Measurements from ENCODE around the gene CD200R1.
A peak's percentile ranks its signal among the peaks of the same experiment; 100 is the strongest.

CD200R1 gene, protein sequence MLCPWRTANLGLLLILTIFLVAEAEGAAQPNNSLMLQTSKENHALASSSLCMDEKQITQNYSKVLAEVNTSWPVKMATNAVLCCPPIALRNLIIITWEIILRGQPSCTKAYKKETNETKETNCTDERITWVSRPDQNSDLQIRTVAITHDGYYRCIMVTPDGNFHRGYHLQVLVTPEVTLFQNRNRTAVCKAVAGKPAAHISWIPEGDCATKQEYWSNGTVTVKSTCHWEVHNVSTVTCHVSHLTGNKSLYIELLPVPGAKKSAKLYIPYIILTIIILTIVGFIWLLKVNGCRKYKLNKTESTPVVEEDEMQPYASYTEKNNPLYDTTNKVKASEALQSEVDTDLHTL

DNA sequence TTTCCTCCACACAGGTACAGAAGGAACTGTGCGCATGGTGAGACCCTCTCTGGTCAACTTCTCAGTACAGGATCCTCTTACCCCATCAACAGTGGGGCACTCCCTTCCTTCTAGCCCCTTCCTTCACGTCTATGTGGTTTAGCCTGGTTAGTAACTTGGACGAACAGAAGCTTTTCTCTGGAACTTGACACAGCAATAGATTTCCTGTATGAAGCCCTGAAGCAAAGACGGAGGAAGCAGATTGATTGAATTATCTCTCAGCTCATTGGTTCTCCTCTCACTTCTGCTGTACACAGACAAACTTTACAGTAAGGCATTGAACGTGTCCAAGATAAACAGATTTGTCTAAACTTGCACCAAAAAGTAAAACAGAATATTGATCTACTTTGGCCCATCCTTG lies at the start of gene CD200R1:
Gene CD200R1 (minus strand): TSS at position 210 of the 400 bp plus-strand sequence. CDS start 246 bp downstream, outside the sequence.
- no peaks in the 10 kb centered on the region for H3K4me1 ChIP-seq (ENCODE audit: insufficient read depth, low read length)
- H3K9ac ChIP-seq (ENCODE audit: low read depth, low read length) = no peak within 1 kb of the TSS
- no peaks in the 10 kb centered on the region for H3K9me3 ChIP-seq (ENCODE audit: control insufficient read depth, insufficient read depth, low read length)
- H3K36me3 ChIP-seq (ENCODE audit: insufficient read depth, low read length) = no peaks in the 10 kb centered on the region

DNA sequence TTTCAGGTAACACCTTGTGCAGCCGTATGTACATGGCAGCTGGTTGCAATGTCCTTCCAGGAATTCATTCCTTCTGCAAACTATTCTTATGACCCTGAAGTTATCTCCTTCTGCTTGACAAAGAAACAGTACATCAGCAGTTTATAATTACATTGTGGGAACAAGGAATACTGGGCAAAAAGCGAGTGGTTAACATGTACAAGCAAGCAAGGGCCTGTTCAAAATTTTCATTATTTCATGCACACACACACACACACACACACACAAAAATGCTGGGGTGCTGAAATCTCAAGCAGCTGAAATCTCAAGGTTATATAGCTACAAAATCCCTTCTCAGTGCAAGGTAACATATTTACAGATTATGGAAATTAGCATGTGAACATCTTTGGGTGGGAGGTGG lies 46.6 kb upstream of the CD200R1 start:
- H3K9me3 ChIP-seq (ENCODE audit: control insufficient read depth, insufficient read depth, low read length) = no peaks in the 10 kb centered on the region
- H3K4me1 ChIP-seq (ENCODE audit: insufficient read depth, low read length) = peaks cover 13% of the 10 kb centered on the region; the same call in 1 of the 2 replicates
- no peak overlapping the region for H3K9ac ChIP-seq (ENCODE audit: low read depth, low read length)
- H3K36me3 ChIP-seq (ENCODE audit: insufficient read depth, low read length) = 0 out of 2 replicates have a peak, but pooled peaks cover 3% of the 10 kb centered on the region

DNA sequence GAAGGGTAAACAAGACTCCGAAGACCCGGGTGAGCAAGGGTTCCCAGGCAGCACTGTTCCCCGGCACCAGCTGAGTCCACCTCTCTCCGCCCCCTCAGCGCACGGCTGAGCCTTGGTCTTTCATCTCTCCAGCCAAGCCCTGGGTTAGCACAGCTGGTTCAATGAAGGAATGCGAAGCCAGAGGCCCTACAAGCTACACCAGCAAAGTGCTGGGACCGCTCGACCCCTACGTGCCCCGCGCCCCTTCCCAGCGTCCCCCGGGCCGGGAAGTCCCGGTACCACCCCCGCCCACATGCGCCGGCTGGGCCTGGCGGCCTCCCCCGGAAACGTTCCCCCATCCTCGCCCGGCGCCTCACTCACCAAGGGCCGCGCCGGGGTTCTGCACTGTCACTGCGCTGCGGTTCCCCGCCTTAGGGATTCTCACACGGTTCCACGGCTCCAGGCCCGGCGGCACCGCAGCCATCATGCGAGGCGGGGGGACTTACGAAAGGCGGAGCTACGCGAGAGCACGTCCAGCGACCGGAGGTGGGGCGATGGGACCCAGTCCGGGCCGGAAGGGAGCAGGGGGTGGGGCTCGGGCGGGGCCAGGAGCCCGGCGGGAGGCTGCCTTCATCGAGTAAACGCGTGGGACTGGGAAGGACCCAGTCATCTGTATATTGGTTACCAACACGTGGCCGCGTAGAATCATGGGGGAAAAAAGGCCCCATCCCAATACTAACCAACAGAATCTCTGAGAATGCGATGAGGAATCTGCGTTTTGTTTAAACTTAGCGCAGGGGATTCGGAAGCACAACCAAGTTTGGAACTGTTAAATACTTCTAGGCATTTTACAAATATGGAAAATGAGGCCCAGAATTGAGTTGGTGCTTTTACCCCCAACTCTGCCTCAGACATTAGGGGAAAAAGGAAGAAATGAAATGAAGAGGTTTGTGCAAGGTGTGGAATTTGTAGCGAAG lies 44.6 kb upstream of the CD200R1 start:
- no peaks in the 10 kb centered on the region for H3K9me3 ChIP-seq (ENCODE audit: control insufficient read depth, insufficient read depth, low read length)
- peaks cover 11% of the 10 kb centered on the region for H3K36me3 ChIP-seq (ENCODE audit: insufficient read depth, low read length)
- H3K9ac ChIP-seq (ENCODE audit: low read depth, low read length) = peak overlapping the region; percentile 99
- H3K4me1 ChIP-seq (ENCODE audit: insufficient read depth, low read length) = peaks cover 13% of the 10 kb centered on the region; the same call in 1 of the 2 replicates

DNA sequence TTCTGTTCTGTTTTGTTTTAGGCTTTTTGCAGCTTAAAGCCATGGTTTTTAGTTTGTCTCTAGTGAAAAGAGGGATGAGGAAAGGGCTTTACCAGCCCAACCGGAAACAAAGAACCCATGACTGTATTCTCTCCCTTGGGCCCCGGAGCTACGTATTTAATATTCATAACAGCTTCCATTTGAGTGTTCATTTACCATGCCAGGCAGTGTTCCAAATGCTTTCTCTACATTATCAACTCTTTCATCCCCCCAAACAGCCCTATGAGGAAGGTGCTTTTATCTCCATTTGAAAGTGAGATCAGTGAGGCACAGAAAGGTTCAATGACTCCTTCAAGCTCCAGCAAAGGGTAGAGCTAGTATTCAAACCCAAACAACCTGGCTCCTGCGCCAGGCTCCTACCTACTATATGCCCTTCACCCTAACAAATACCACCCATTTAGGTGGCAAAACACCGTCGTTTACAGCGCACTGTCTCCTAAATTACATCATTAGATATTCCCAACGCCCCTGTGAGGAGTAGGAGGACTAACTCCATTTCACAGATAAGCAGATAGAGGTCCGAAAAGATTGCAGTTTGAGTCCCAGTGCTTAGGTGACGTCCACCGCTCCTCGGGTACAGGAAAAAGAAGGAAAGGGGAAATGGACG lies 43.8 kb upstream of the CD200R1 start:
- no peaks in the 10 kb centered on the region for H3K9me3 ChIP-seq (ENCODE audit: control insufficient read depth, insufficient read depth, low read length)
- peaks cover 13% of the 10 kb centered on the region; the same call in 1 of the 2 replicates for H3K4me1 ChIP-seq (ENCODE audit: insufficient read depth, low read length)
- peaks cover 11% of the 10 kb centered on the region for H3K36me3 ChIP-seq (ENCODE audit: insufficient read depth, low read length)
- peak overlapping the region; percentile 99 for H3K9ac ChIP-seq (ENCODE audit: low read depth, low read length)

DNA sequence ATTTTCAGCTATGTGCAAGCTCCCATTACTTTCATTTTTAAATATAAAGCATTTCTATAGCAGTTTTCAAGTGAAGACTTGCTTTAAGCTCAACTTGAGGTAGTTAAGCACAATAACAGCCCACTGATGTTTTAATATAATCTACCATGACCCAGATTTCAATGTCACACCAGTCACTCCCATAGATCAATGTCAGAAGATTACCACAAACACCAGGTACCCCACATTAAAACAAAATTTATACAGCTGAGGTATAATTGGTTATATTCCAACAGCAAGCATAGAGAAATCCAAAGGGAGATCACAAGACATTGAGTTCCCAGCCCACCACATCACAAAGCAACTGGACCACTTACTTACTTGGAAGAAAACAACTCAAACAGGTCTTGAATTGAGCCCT lies 38.7 kb upstream of the CD200R1 start:
- Histone ChIP-seq H3K4me1 (ENCODE audit: insufficient read depth, low read length) (peaks cover 9% of the 10 kb centered on the region; the same call in 1 of the 2 replicates), H3K9ac (ENCODE audit: low read depth, low read length) (no peak overlapping the region), H3K9me3 (ENCODE audit: control insufficient read depth, insufficient read depth, low read length) (no peaks in the 10 kb centered on the region), H3K36me3 (ENCODE audit: insufficient read depth, low read length) (peaks cover 18% of the 10 kb centered on the region)

DNA sequence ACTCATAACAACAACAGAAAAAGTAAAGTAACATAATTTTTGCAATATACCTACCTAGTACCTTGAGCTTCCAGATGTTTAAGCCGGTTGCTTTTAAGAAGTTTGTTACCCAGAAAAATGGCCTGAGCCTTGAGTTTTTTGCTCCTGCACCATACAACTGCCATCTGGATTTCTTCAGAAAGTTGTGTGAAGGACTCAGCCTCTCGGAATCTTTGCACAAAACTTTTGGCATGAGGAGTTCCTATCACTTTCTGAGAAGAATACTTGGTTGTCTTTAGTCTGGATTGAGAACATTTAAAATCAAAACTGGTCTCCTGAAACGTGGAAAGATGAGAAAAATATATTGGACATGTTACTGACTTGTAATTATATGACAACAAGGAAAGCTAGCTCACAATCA lies 33.2 kb upstream of the CD200R1 start:
- Histone ChIP-seq H3K4me1 (ENCODE audit: insufficient read depth, low read length) (no peaks in the 10 kb centered on the region), H3K36me3 (ENCODE audit: insufficient read depth, low read length) (peaks cover 21% of the 10 kb centered on the region), H3K9me3 (ENCODE audit: control insufficient read depth, insufficient read depth, low read length) (no peaks in the 10 kb centered on the region), H3K9ac (ENCODE audit: low read depth, low read length) (no peak overlapping the region)

DNA sequence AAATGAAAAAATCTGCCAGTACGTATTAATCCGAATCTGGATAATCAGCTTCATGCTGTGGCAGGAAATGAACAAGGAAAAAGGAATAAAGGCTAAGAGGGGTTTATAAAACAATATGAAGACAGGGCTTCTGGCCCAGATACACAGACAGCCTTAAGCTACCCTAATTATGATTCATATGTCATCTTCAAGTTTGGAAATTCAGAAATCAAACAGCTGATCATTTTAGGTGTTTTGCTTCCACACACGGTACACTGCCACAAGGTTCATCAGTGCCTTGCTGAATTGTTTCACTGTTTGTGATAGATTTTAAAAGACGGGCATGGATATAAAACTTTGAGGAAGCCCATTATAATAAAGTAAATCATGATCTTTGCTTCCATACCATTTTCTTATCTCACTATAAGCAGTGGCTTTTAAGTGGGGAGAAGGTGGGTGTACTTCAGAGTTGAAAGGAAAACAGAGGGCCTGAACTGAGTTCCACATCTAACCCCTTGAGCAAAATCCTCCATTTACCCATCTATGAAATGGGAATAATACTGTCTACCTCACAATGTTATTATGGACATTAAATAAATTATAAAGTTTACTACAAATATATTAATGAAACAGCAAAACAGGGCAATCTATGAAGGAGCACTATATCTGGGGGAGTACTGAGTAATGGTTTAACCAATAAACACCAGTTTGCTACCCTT lies 31.6 kb upstream of the CD200R1 start:
- no peak overlapping the region for H3K9ac ChIP-seq (ENCODE audit: low read depth, low read length)
- H3K36me3 ChIP-seq (ENCODE audit: insufficient read depth, low read length) = peaks cover 25% of the 10 kb centered on the region
- H3K4me1 ChIP-seq (ENCODE audit: insufficient read depth, low read length) = no peaks in the 10 kb centered on the region; the same call in 1 of the 2 replicates
- no peaks in the 10 kb centered on the region for H3K9me3 ChIP-seq (ENCODE audit: control insufficient read depth, insufficient read depth, low read length)

DNA sequence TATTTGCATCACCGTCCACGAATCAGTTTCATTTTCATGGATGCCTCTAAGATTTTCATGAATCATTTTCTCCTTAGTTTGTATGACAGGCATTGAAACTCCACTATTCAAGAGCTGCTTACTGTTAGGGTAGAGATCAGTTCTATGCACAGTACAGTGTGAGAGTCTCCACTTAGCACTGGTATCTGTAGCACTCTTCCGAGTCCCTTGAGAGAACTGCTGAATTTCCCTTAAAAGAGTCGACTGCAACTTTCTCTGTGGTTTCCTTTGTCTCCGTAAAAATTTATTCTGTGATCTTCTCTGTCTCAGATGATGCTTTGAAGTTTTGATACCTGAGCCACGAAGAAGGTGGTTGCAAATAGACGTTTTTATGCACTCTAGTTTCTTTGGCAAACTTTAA lies 30.7 kb upstream of the CD200R1 start:
- H3K36me3 ChIP-seq (ENCODE audit: insufficient read depth, low read length) = peaks cover 25% of the 10 kb centered on the region
- H3K4me1 ChIP-seq (ENCODE audit: insufficient read depth, low read length) = no peaks in the 10 kb centered on the region; the same call in 1 of the 2 replicates
- no peak overlapping the region for H3K9ac ChIP-seq (ENCODE audit: low read depth, low read length)
- H3K9me3 ChIP-seq (ENCODE audit: control insufficient read depth, insufficient read depth, low read length) = no peaks in the 10 kb centered on the region

DNA sequence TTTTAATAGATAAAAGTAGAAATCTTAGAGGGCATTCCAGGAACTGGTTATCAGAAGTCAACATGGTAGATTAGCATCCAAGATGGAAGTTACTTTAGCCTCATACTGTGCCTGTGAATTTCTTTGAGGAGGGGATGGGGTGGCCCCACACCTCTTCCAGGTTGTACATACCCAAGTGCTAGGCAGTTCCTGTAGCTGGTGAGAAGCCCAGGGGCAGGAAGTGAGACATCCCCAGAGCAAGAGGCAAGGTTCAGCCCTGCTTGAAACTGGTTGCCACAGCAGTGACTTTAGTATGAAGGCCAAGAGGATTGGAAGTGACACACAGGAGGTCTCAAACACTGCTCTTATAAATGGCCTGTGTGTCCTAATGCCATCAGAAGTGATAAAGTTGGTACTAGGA lies 27.8 kb upstream of the CD200R1 start:
- Histone ChIP-seq H3K9ac (ENCODE audit: low read depth, low read length) (no peak overlapping the region), H3K4me1 (ENCODE audit: insufficient read depth, low read length) (no peaks in the 10 kb centered on the region; the same call in 1 of the 2 replicates), H3K9me3 (ENCODE audit: control insufficient read depth, insufficient read depth, low read length) (no peaks in the 10 kb centered on the region), H3K36me3 (ENCODE audit: insufficient read depth, low read length) (peaks cover 22% of the 10 kb centered on the region)

DNA sequence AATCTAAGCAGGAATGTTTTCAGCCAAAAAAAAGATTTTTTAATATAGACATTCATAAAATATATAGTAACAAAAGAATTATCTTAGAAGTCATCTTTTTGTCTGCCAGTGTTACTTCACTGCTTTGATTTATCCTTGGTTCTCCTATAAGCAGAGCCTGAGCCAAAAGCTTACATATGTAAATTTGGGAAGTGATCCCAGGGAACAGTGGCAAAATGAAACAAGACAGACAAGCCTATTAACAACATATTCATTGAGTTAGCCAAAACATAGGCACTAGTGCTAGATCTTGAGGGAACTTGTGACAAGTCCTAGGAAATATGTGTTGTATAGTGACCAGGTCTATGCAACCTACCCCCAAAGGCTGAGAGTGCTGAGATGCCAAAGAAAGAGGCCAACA lies 27.1 kb upstream of the CD200R1 start:
- Histone ChIP-seq H3K4me1 (ENCODE audit: insufficient read depth, low read length) (no peaks in the 10 kb centered on the region; the same call in 1 of the 2 replicates), H3K36me3 (ENCODE audit: insufficient read depth, low read length) (peaks cover 22% of the 10 kb centered on the region), H3K9ac (ENCODE audit: low read depth, low read length) (no peak overlapping the region; the same call in 1 of the 2 replicates), H3K9me3 (ENCODE audit: control insufficient read depth, insufficient read depth, low read length) (no peaks in the 10 kb centered on the region)

DNA sequence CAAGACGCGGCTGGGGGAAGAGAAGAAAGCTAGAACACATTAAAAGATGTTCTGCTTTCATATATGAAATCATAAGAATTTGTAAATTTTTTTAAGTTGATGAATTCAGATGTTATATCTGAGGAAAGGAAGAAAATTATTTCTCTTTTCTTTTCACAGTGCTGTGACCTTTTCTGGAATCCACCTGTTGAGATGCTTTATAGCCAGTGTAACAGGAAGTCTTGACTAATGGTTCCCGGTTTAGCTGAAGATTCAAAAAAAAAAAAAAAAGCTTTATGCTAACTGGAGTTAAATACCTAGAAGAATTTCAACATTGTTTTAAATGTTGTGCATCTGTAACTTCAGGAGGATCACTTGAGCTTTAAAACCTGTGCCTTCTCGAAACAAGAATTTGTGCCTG lies 25.8 kb upstream of the CD200R1 start:
- H3K36me3 ChIP-seq (ENCODE audit: insufficient read depth, low read length) = peaks cover 14% of the 10 kb centered on the region
- no peaks in the 10 kb centered on the region for H3K9me3 ChIP-seq (ENCODE audit: control insufficient read depth, insufficient read depth, low read length)
- H3K9ac ChIP-seq (ENCODE audit: low read depth, low read length) = no peak overlapping the region
- no peaks in the 10 kb centered on the region; the same call in 1 of the 2 replicates for H3K4me1 ChIP-seq (ENCODE audit: insufficient read depth, low read length)

DNA sequence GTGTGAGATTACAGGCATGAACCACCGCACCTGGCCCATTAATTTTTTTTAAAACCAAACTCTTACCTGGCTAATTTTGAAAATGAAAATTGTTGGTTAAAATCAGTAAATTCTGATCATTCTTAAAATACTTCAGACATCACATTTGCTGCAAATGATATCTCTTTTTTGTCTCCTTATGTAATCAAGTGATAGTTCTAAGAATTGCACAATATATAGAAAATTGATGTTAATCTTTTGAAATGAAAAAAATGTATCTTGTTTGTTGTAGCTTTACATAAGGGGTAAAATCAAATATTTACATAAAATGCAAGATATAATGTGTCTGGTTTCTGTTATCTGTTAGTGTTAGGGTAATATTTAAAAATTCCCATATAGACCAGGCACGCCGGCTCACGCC lies 20.9 kb upstream of the CD200R1 start:
- Histone ChIP-seq H3K4me1 (ENCODE audit: insufficient read depth, low read length) (peaks cover 4% of the 10 kb centered on the region; the same call in 1 of the 2 replicates), H3K9me3 (ENCODE audit: control insufficient read depth, insufficient read depth, low read length) (no peaks in the 10 kb centered on the region), H3K36me3 (ENCODE audit: insufficient read depth, low read length) (no peaks in the 10 kb centered on the region; the same call in 1 of the 2 replicates), H3K9ac (ENCODE audit: low read depth, low read length) (no peak overlapping the region)

DNA sequence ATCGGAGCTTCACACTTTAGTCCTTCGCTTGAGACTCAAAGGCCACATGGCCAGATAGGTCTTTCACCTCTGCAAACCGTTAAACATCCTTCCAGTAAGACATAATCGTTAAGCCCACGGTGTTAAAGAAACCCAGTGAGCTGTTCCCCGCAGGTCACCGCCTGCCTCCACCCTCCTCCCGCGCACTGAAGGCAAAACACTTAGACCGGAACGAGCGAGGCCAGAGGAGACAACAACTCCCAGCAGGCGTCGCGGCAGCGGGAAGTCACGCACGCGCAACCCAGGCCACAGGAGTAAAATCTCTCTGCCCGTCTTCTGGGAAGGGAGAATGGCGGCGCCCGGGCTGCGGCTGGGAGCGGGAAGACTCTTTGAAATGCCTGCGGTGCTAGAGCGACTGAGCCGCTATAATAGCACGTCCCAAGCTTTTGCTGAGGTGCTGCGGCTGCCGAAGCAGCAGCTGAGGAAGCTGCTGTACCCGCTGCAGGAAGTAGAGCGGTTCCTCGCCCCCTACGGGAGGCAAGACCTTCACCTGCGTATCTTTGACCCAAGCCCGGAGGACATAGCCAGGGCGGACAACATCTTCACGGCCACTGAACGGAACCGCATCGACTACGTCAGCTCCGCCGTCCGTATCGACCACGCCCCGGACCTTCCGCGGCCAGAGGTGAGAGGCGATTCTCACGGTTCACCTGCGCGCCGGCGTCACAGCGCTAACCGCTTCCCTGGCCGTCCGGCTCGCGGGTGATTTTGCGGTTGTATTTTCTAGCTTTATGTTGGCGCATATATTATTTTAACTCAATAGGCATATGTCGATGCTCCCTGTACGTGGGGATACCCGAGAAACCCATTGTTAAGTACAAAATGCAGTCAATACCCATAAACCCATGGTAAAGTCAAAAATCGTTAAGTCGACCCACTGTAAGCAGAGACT lies 16.0 kb upstream of the CD200R1 start, which contains the start of gene GTPBP8:
Gene GTPBP8 (plus strand): TSS at position 313 of the 931 bp plus-strand sequence. CDS start 16 bp downstream, at position 329.
- Histone ChIP-seq H3K9ac (ENCODE audit: low read depth, low read length) (peak within 1 kb of the TSS; percentile 94), H3K4me1 (ENCODE audit: insufficient read depth, low read length) (peaks cover 4% of the 10 kb centered on the region; the same call in 1 of the 2 replicates), H3K36me3 (ENCODE audit: insufficient read depth, low read length) (no peaks in the 10 kb centered on the region), H3K9me3 (ENCODE audit: control insufficient read depth, insufficient read depth, low read length) (no peaks in the 10 kb centered on the region)

All from ES-I3 (cell line).